Measurements from ENCODE around the gene ZNF398.
"Not testable (repeated sequence)": the region's sequence is repeated elsewhere in the genome, so short reads cannot be mapped to it uniquely, and the experiment has no call there.

ZNF398 gene

GRCh38 chr7:149223761-149224160 is 76.5 kb downstream of the ZNF398 start:
- in situ Hi-C loops (cut with MboI; ENCODE audit: low sequenced_read_pairs): no loop called here

DNA sequence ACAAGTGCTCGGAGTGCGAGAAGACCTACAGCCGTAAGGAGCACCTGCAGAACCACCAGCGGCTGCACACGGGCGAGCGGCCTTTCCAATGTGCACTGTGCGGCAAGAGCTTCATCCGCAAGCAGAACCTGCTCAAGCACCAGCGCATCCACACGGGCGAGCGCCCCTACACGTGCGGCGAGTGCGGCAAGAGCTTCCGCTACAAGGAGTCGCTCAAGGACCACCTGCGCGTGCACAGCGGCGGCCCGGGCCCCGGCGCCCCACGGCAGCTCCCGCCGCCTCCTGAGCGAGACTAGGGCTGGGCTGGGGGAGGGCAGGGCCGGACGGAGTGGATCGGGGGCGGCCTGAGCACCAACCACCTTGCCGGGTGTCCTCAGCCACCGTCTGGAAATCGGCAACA is 77.1 kb downstream of the ZNF398 start:
- in situ Hi-C loops (cut with MboI; ENCODE audit: low sequenced_read_pairs): no loop called here

- in situ Hi-C loops (cut with MboI; ENCODE audit: low sequenced_read_pairs): no loop called here
These were observed 77.9 kb downstream of the ZNF398 start for GRCh38 chr7:149225106-149225505.

DNA sequence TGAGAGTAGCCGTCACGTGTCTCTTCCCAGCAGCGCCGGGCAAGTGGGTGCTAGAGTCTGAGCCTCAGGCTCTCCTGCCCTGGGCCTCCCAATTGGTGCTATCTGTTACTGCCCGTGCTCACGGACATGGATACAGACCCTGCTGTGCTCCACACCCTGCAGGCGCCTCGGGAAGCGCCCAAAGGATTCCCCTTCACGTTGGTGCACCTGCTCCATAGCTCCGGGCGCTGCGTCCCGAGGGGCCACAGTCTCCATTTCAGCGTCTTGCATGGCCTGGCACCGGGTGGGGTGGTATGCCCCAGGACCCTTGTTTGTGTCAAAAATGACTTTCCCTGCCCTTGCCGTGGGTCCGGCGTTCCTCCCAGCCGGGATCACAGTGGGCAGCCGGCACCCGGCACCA is 78.4 kb downstream of the ZNF398 start:
- in situ Hi-C loops (cut with MboI; ENCODE audit: low sequenced_read_pairs): no loop called here

- in situ Hi-C loops (cut with MboI; ENCODE audit: low sequenced_read_pairs): not testable (repeated sequence)
These were observed 79.1 kb downstream of the ZNF398 start for GRCh38 chr7:149226366-149226765.

GRCh38 chr7:149226840-149227494 is 79.7 kb downstream of the ZNF398 start:
- in situ Hi-C loops (cut with MboI; ENCODE audit: low sequenced_read_pairs): no loop called here

DNA sequence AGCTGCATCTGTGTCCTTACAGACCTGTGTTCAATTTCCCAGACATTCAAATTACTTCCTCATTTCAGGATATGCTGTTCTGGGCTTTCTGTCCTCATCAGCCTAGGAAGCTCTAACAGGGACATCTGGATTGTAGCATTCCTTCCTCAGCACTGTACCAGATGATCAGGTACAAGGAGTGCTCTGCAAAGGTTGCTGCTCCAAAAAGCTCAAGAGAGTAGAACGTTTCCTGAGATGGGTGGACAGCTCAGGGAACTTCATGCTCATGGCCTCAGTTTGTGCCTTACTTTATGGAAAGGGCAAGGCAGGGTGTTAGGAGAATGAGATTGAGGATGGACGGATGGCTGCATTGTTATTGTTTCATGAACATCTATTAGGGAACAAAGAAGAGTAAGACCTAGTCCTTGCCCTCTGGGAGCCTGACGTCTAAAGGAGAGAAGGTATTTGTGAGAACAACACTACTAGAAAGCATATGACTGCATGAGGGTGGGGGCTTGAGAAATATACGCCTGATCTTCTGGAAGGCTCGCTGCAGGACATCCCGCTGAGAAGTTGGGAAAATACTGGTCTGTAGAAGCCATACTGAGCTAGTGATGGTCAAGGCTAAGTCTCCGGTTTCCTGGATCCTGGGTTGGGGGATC is 81.7 kb downstream of the ZNF398 start:
- in situ Hi-C loops (cut with MboI; ENCODE audit: low sequenced_read_pairs): no loop called here

DNA sequence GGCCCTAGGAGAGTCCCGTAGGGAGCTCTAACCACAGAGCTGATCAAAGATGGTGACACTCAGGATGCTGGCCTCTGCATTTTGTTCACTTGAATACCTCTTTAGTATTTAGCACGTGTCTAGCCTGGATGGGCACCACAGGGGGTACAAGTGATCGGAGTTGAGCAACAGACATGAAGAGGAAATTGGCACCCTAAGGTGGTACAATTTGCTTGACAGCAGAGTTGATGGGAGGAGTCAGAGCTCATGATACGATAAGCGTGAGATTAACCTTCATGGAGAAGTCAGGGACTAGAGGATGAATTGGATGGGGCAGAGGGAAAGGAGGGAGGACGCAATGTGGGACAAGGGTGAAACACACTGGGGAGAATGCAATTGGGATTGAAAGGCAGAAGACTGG is 82.3 kb downstream of the ZNF398 start:
- in situ Hi-C loops (cut with MboI; ENCODE audit: low sequenced_read_pairs): no loop called here

- in situ Hi-C loops (cut with MboI; ENCODE audit: low sequenced_read_pairs): no loop called here
These were observed 85.1 kb downstream of the ZNF398 start for GRCh38 chr7:149232362-149232761.

All from hTERT RPE-1 (cell line).